Gastrocnemius medialis (tissue), 4 donors: ENCODE data around the gene WDR12. TPM values are rescaled to one million over a fixed set of nuclear protein-coding genes. Genes with fewer than 3 reads are reported as not detected.
A peak's percentile ranks its signal among the peaks of the same experiment; 100 is the strongest.

Experiments used
- ATAC-seq, 2 donors: fragments of 150-250 bp; one replicate each; pipeline ENCODE4 v1.9.1; 2016
- DNase-seq, 2 donors: peaks; one replicate each; pipeline ENCODE4 v3.0.0-alpha.2; 2019
- H3K27ac ChIP-seq, 4 donors: fragments of 200-600 bp; sonication (generic); 1 replicate in 1 of 4; 2 replicates in 3 of 4; pipeline ENCODE4 v1.5.1; 2016 to 2018; ENCODE audit warnings: mild to moderate bottlenecking in 2 of 4, moderate library complexity in 1 of 4
- H3K27me3 ChIP-seq, 3 donors: fragments of 200-600 bp; sonication (generic) in 2 of 3; 1 replicate in 1 of 3; 2 replicates in 2 of 3; pipeline versions ENCODE4 v1.5.1 to v1.6.0; 2016 to 2019; ENCODE audit warnings: mild to moderate bottlenecking in 1 of 3, moderate library complexity in 1 of 3
- H3K36me3 ChIP-seq, 2 donors: fragments of 200-600 bp; sonication (generic) in 1 of 2; one replicate each; pipeline ENCODE4 v1.5.1; 2017 to 2018
- H3K4me1 ChIP-seq, 2 donors: fragments of 200-600 bp; sonication (generic) in 1 of 2; one replicate each; pipeline ENCODE4 v1.5.1; 2016 to 2017; ENCODE audit warnings: mild to moderate bottlenecking in 2 of 2
- H3K4me3 ChIP-seq, 4 donors: fragments of 200-600 bp; sonication (generic) in 3 of 4; 1 replicate in 1 of 4; 2 replicates in 3 of 4; pipeline ENCODE4 v1.5.1; 2016 to 2019; ENCODE audit warnings: mild to moderate bottlenecking in 2 of 4
- H3K9me3 ChIP-seq, 3 donors: fragments of 200-600 bp; sonication (generic) in 2 of 3; 1 replicate in 1 of 3; 2 replicates in 2 of 3; pipeline ENCODE4 v1.5.1; 2016 to 2019
- POLR2A ChIP-seq, 2 donors: fragments of 450-650 bp; IDR thresholded peaks; one replicate each; pipeline ENCODE4 v1.6.1; 2017; ENCODE audit warnings: antibody characterized with exemption in 2 of 2, mild to moderate bottlenecking in 2 of 2, moderate library complexity in 2 of 2
- in situ Hi-C, 4 donors: fragments of 200-750 bp; cut with MboI; loops; one replicate each; pipeline versions ENCODE4 v1.15.0 to v1.8.0; 2017; ENCODE audit warnings: low sequenced_read_pairs in 4 of 4
- intact Hi-C: fragments of 100-400 bp; cut with DNase I; formaldehyde crosslinking; loops from one replicate; pipeline ENCODE4 v1.15.1; 2023; ENCODE audit warnings: low total_unique reads
- total RNA-seq, 4 donors: library from RNA; depleted of rRNA; stranded (reverse); fragments of >200 nt; gene quantifications; one replicate each; pipeline versions ENCODE4 v1.1.0 to v1.2.3, GENCODE V29; 2016
- TF ChIP-seq, protein P1 (sequence below), 5 experiments: fragments of 450-650 bp in 3 of 5; fragments of 200-600 bp in 2 of 5; sonication (generic) in 2 of 5; IDR thresholded peaks in 4 of 5; conservative IDR thresholded peaks in 1 of 5; 1 replicate in 4 of 5; 2 replicates in 1 of 5; pipeline ENCODE4 v1.5.1; 2016 to 2019; ENCODE audit warnings: antibody characterized with exemption in 5 of 5, mild to moderate bottlenecking in 3 of 5, moderate library complexity in 3 of 5

Gene WDR12
- total RNA-seq, 4 donors from 2014 or later = 5.3 to 83.2 (median 18.7) TPM

DNA sequence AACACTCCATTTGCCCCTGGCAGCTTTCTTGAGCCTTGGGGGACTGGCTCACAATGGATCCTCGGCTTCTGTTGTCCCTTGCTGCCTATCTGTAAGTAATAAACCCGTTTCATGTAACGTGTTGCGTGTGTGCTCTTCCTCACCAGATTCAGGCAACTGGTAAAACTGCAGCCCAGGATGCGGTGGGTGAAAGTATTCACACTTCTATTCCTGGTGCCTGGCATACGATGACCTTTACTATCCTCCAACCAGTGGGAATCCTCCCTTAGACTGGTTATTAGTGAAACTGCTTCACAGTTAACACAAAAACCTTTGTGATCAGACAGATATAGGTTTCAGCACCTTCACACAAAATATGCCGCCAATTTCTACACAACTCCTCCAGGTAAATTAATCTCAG, 26.3 kb downstream of the WDR12 start:
- Histone ChIP-seq H3K27me3 (no peaks in the 10 kb centered on the region), H3K36me3 (peaks cover 0 to 57% of the 10 kb centered on the region in 2 donors), H3K4me3 (no peak overlapping the region), H3K9me3 (no peaks in the 10 kb centered on the region), H3K27ac (peak overlapping the region in 2 of 4 donors; percentile 1 to 39), H3K4me1 (no peaks in the 10 kb centered on the region)
- in situ Hi-C loops (loop anchor here in 1 of 4 donors (25.0 kb wide), 1 partner anchor 298 kb away; no protein-coding TSS in a partner anchor), intact Hi-C loops (no loop called here)
- ATAC-seq (no peak), DNase-seq (no peak)
- no peak for TF ChIP-seq POLR2A (IDR thresholded peaks at IDR 0.05)

DNA sequence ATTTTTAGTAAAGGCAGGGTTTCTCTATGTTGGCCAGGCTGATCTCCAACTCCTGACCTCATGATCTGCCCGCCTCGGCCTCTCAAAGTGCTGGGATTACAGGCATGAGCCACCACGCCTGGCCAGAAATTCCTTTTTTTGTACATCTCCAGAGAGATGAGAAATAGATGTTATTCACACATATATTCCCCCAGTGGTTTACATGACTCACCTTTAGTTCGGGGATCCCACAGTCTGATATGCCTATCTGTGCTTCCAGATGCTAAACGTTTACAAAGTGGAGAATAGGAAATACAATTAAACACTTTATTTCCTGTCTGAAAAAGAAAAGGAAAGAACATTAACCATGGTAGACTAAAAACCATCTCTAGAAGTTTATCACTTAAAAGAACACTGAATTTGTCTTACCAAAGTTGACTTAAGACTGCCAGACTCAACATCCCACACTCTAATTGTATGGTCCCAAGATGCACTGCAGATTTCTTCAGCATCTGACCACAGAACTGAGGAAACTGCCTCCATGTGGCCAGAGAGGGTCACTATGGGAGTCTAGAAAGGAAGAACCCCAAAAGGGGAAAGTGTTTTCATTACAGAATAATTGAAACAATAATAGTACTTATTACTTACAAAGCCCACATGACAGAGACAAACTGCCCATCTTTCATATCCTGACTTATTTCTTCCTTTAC, 27.3 kb downstream of the WDR12 start:
- Histone ChIP-seq H3K9me3 (no peaks in the 10 kb centered on the region), H3K36me3 (peaks cover 0 to 56% of the 10 kb centered on the region in 2 donors), H3K27me3 (no peaks in the 10 kb centered on the region), H3K27ac (no peak overlapping the region), H3K4me1 (no peaks in the 10 kb centered on the region), H3K4me3 (no peak overlapping the region)
- no peak for ATAC-seq
- in situ Hi-C loops = loop anchor here in 1 of 4 donors (25.0 kb wide), 1 partner anchor 297 kb away; no protein-coding TSS in a partner anchor
- intact Hi-C loops = no loop called here
- DNase-seq = no peak
- no peak for TF ChIP-seq POLR2A (IDR thresholded peaks at IDR 0.05)

DNA sequence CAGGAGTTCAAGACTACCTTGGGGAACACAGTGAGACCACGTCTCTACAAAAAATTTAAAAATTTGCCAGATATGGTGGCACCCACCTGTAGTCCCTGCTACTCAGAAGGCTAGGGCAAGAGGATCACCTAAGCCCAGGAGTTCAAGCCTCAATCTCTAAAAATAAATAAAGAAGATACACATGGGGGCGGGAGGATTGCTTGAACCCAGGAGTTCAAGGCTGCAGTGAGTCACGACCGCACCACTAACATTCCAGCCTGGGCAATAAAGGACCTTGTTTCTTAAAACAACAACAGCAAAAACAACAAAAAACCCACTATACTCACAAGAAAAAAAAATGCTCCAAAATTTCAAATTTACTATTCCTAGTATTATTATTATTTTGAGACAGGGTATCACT, 29.9 kb downstream of the WDR12 start:
- intact Hi-C loops = no loop called here
- in situ Hi-C loops = loop anchor here in 1 of 4 donors (25.0 kb wide), 1 partner anchor 294 kb away; no protein-coding TSS in a partner anchor
- ATAC-seq (no peak), DNase-seq (no peak)
- Histone ChIP-seq H3K27ac (no peak overlapping the region), H3K36me3 (peaks cover 0 to 42% of the 10 kb centered on the region in 2 donors), H3K4me3 (no peak overlapping the region), H3K4me1 (no peaks in the 10 kb centered on the region), H3K9me3 (no peaks in the 10 kb centered on the region), H3K27me3 (no peaks in the 10 kb centered on the region)
- TF ChIP-seq, protein P1, sequence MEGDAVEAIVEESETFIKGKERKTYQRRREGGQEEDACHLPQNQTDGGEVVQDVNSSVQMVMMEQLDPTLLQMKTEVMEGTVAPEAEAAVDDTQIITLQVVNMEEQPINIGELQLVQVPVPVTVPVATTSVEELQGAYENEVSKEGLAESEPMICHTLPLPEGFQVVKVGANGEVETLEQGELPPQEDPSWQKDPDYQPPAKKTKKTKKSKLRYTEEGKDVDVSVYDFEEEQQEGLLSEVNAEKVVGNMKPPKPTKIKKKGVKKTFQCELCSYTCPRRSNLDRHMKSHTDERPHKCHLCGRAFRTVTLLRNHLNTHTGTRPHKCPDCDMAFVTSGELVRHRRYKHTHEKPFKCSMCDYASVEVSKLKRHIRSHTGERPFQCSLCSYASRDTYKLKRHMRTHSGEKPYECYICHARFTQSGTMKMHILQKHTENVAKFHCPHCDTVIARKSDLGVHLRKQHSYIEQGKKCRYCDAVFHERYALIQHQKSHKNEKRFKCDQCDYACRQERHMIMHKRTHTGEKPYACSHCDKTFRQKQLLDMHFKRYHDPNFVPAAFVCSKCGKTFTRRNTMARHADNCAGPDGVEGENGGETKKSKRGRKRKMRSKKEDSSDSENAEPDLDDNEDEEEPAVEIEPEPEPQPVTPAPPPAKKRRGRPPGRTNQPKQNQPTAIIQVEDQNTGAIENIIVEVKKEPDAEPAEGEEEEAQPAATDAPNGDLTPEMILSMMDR (IDR thresholded peaks at IDR 0.05 in 4 of 5, conservative IDR thresholded peaks at IDR 0.05 in 1 of 5) = no peak
- no peak for TF ChIP-seq POLR2A (IDR thresholded peaks at IDR 0.05)

DNA sequence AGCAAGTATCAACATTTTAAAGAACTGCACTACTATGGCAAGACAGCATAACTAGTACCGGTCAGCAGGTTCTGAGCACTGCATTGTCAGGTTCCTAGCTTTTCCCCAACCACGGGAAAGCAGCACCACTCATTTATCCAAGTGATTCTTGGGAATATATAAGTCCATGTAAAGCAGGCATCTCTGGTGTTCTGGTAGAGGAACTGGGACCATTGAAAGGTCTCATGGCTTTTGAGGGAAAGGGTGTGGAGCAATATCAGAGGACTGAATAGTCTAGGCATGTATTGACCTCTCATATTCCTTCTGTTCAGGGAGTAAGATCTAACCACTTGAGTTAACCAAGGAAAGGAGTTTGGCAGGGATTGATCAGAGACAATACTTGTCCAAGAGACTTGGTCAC, 33.8 kb downstream of the WDR12 start:
- ATAC-seq = no peak
- Histone ChIP-seq H3K27me3 (no peaks in the 10 kb centered on the region), H3K4me1 (no peaks in the 10 kb centered on the region), H3K9me3 (no peaks in the 10 kb centered on the region), H3K4me3 (no peak overlapping the region), H3K36me3 (peaks cover 0 to 26% of the 10 kb centered on the region in 2 donors), H3K27ac (no peak overlapping the region)
- DNase-seq = no peak
- TF ChIP-seq POLR2A (IDR thresholded peaks at IDR 0.05) = no peak
- TF ChIP-seq, protein P1 (IDR thresholded peaks at IDR 0.05 in 4 of 5, conservative IDR thresholded peaks at IDR 0.05 in 1 of 5) = no peak
- in situ Hi-C loops (loop anchor here in 1 of 4 donors (25.0 kb wide), 1 partner anchor 290 kb away; no protein-coding TSS in a partner anchor), intact Hi-C loops (loop anchor here (10.0 kb wide), 1 partner anchor 73 kb away; no protein-coding TSS in a partner anchor)

DNA sequence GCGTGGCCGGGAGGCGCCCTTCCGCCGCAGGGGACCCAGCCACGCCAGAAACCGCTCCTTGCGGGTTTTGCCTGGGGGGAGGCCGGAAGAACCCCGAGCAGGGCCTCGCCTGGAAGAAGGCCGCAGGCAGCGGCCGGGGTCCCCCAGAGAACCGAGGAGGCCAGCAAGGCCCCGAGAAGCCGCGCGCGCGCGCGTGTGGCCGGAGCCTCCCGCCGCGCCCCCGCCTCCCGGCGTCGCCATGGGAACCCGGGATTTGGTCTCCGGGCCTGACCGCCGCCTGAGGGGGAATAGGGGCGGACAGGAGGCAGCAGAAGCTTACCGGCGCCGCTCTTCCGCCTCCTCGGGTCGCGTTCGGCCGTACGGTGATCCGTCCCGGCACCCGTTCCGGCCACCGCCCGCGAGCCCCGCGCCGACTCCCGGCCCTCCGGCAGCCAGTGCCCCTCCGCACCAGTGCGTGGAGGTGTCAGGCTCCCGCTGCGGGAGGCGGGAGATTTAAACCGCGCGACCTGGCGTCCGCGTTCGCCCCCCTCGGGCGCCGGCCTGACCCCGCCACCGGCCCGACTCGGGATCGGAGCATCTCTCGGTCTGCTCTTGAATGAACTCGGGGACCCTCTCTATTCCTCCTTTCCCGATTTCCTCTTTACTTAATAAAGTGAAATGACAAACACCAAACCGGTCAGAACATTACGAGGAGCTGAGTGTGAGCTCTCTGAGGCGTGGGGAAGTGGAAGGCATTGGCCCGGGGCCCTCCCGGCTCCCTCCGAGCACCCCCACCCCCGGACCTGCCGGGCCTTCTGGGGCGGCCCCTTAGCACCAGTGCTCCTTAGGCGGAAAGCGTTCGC, 40.0 kb downstream of the WDR12 start, which contains the start of gene ICA1L:
TSS of gene ICA1L (minus strand) at position 467 of the 842 bp plus-strand sequence. CDS start 42,757 bp downstream, outside the sequence.
- intact Hi-C loops = loop anchor here (2.0 to 10.0 kb wide), 3 partner anchors 67 to 283 kb away; no protein-coding TSS in a partner anchor
- H3K4me1 ChIP-seq = peaks cover 6 to 10% of the 10 kb centered on the region in 2 donors
- H3K36me3 ChIP-seq = no peaks in the 10 kb centered on the region
- H3K27ac ChIP-seq = peak within 1 kb of the TSS; percentile 73 to 84 (median 79)
- in situ Hi-C loops = no loop called here
- H3K27me3 ChIP-seq = no peaks in the 10 kb centered on the region
- no peak for TF ChIP-seq POLR2A (IDR thresholded peaks at IDR 0.05)
- TF ChIP-seq, protein P1 (IDR thresholded peaks at IDR 0.05 in 4 of 5, conservative IDR thresholded peaks at IDR 0.05 in 1 of 5) = no peak
- peak within 1 kb of the TSS; percentile 72 to 88 (median 84) for H3K4me3 ChIP-seq
- H3K9me3 ChIP-seq = no peaks in the 10 kb centered on the region
- peak; percentile 81 for ATAC-seq
- peak; percentile 13 to 39 for DNase-seq
